ENCODE measurements around the gene GUCD1. TPM values are rescaled to one million over a fixed set of nuclear protein-coding genes. Genes with fewer than 3 reads are reported as not detected.
"Not testable (repeated sequence)": the region's sequence is repeated elsewhere in the genome, so short reads cannot be mapped to it uniquely, and the experiment has no call there.

GUCD1 gene
- total and polyA plus RNA-seq, 2 of the 13 experiments (the other 11 are each of a cell fraction or from before 2014, with no cell fraction given): 128 to 245 TPM

DNA sequence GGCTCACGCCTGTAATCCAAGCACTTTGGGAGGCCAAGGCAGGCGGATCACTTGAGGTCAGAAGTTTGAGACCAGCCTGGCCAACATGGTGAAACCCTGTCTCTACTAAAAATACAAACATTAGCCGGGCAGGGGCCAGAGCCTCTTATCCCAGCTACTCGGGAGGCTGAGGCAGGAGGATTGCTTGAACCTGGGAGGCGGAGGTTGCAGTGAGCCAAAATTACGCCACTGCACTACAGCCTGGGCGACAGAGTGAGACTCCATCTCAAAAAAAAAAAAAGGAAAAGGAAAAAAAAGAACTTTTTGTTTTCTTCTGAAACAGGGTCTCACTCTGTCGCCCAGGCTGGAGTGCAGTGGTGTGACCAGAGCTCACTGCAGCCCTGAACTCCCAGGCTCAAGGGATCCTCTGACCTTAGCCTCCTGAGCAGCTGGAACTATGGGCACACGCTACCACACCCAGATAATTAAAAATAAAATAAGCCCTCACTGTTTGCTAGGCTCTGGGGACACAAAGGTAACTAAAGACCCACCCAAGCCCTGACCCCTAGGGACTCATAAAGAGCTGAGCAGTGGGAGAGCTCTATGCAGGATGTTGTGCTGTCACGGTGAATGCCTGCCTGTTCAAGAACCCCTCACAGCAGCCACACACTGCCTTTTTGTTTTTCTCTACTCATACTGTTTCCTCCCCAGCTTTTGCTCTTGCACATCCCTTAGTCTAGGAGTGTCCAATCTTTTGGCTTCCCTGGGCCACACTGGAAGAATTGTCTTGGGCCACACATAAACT, 2.2 kb downstream of the GUCD1 start:
- H3K27me3 ChIP-seq (ENCODE audit: control insufficient read depth in 1 of 2, insufficient read depth in 2 of 2, low read length in 2 of 2); intact Hi-C loops (cut with micrococcal nuclease; ENCODE audit: unreplicated experiment); H2AFZ ChIP-seq (ENCODE audit: low read length); H4K20me1 ChIP-seq (ENCODE audit: insufficient read depth, low read length); DNase-seq (ENCODE audit: low spot score); in situ Hi-C loops (cut with HindIII; ENCODE audit: extremely low pct_ligation_motif_present, low pct_unique_long_range_greater_than_20kb); CTCF ChIA-PET (ENCODE audit: low intra/inter-chr PET ratio, low total read pairs); FAIRE-seq; ATAC-seq; BruUV-seq (replicated peaks); H3K9me3 ChIP-seq (ENCODE audit: low read length): not testable (repeated sequence)
- 0 out of 2 replicates have a peak, but pooled peaks have one; percentile 35 for TF ChIP-seq ZNF629 (CRISPR knock-in tag; conservative IDR thresholded peaks at IDR 0.05)
- TF ChIP-seq ISX (CRISPR knock-in tag; conservative IDR thresholded peaks at IDR 0.05): 0 out of 2 replicates have a peak, but pooled peaks have one; percentile 42
- TF ChIP-seq ELF3 (CRISPR knock-in tag; IDR thresholded peaks at IDR 0.05): 0 out of 2 replicates have a peak, but pooled peaks have one; percentile 8
- 0 out of 2 replicates have a peak, but pooled peaks have one; percentile 24 for TF ChIP-seq ZNF513 (CRISPR knock-in tag; conservative IDR thresholded peaks at IDR 0.05)
- TF ChIP-seq SIN3A (IDR thresholded peaks at IDR 0.05; ENCODE audit: borderline replicate concordance, low read depth, low read length): 0 out of 2 replicates have a peak, but pooled peaks have one; percentile 3
- TF ChIP-seq MED1 (CRISPR knock-in tag; IDR thresholded peaks at IDR 0.05): 0 out of 2 replicates have a peak, but pooled peaks have one; percentile 14
- peak; percentile 14 for TF ChIP-seq TEAD3 (CRISPR knock-in tag; optimal IDR thresholded peaks at IDR 0.05; ENCODE audit: borderline replicate concordance)
- peak; percentile 76 for TF ChIP-seq ZNF770 (CRISPR knock-in tag; IDR thresholded peaks at IDR 0.05)
- peak; percentile 68; the same call in 1 of the 2 replicates for TF ChIP-seq ZNF121 (CRISPR knock-in tag; IDR thresholded peaks at IDR 0.05)
- peak; percentile 46; the same call in 1 of the 2 replicates for TF ChIP-seq RBFOX2 (IDR thresholded peaks at IDR 0.05; ENCODE audit: low read depth, low read length)
- Histone ChIP-seq H3K4me1 (ENCODE audit: insufficient read depth, low read length) (peaks cover 74% of the 10 kb centered on the region), H3K27ac (ENCODE audit: extremely low read length, insufficient read depth, low read length) (peak overlapping the region; percentile 98), H3K79me2 (ENCODE audit: insufficient read depth, low read length) (peaks cover 74% of the 10 kb centered on the region), H3K4me3 (replicated peaks in 1 of 3; ENCODE audit: insufficient read depth in 1 of 3, low read depth in 2 of 3, low read length in 3 of 3) (peak overlapping the region in 2 of 3 experiments; percentile 82 to 88; a peak in 5 of 6 replicates), H3K36me3 (replicated peaks in 1 of 2; ENCODE audit: control insufficient read depth in 1 of 2, insufficient read depth in 2 of 2, low read length in 2 of 2) (peaks cover 6 to 21% of the 10 kb centered on the region in 2 experiments), H3K9ac (ENCODE audit: insufficient read depth, low read depth, low read length) (peak overlapping the region; percentile 98), H3K4me2 (ENCODE audit: low read depth, low read length) (peak overlapping the region; percentile 92)
- POLR2A ChIA-PET: interaction anchor here (0.6 to 9.3 kb wide), 12 partner anchors 8 to 50 kb away, joined by 3 to 138 read pairs (median 33); partner anchors contain the start of genes GGT1 and LRRC75B
- 77% methylated on average over 10 of the region's 10 CpGs for WGBS (ENCODE audit: low lambda C conversion rate)
